H1 (cell line): ENCODE data around the gene PRPF38A. TPM values are rescaled to one million over a fixed set of nuclear protein-coding genes. Genes with fewer than 3 reads are reported as not detected.

ENCODE experiments used
- CTCF ChIA-PET: fragments of 300-600 bp; sonication (Branson Sonifier 250); formaldehyde crosslinking; loops from one replicate; lab custom pipeline; 2021; ENCODE audit not compliant: partially characterized antibody; lab: Charles Lee
- POLR2A ChIA-PET: fragments of 300-600 bp; sonication (Branson Sonifier 250); formaldehyde crosslinking; loops from one replicate; lab custom pipeline; 2021; ENCODE audit warnings: inconsistent platforms; ENCODE audit not compliant: partially characterized antibody; lab: Charles Lee
- DNase-seq, 2 experiments: peaks; one replicate each; pipeline versions ENCODE4 v3.0.0 to v3.0.0-alpha.2; 2010 to 2022; ENCODE audit warnings: low spot score in 2 of 2, low read depth in 1 of 2, mixed read lengths in 1 of 2
- FAIRE-seq: peaks from 2 replicates; lab custom pipeline; 2011; peaks lifted over from hg19 to GRCh38; lab: Jason Lieb, UNC
- H2AFZ ChIP-seq: 2 replicates; pipeline ENCODE4 v1.8.1; 2012; ENCODE audit warnings: low read length, inconsistent platforms
- H2AK5ac ChIP-seq: 2 replicates; pipeline ENCODE4 v1.6.1; 2013; ENCODE audit warnings: low read depth, low read length
- H2BK120ac ChIP-seq: replicated peaks from 2 replicates; pipeline ENCODE3; 2013; ENCODE audit warnings: low read depth, low read length, inconsistent platforms
- H2BK12ac ChIP-seq: 2 replicates; pipeline ENCODE4 v1.6.1; 2013; ENCODE audit warnings: low read depth, low read length
- H2BK15ac ChIP-seq: 2 replicates; pipeline ENCODE4 v1.6.1; 2013; ENCODE audit warnings: low read length
- H2BK20ac ChIP-seq: 2 replicates; pipeline ENCODE4 v1.6.1; 2013; ENCODE audit warnings: low read length
- H2BK5ac ChIP-seq: 2 replicates; pipeline ENCODE4 v1.6.1; 2013; ENCODE audit warnings: low read depth, low read length
- H3K14ac ChIP-seq: 2 replicates; pipeline ENCODE4 v1.6.1; 2013; ENCODE audit warnings: inconsistent platforms; ENCODE audit not compliant: insufficient read length
- H3K18ac ChIP-seq: 2 replicates; pipeline ENCODE4 v1.6.1; 2013; ENCODE audit warnings: low read length; ENCODE audit errors: extremely low read depth
- H3K23ac ChIP-seq: 2 replicates; pipeline ENCODE4 v1.6.1; 2013; ENCODE audit warnings: inconsistent platforms; ENCODE audit not compliant: insufficient read length
- H3K23me2 ChIP-seq: 2 replicates; pipeline ENCODE4 v1.6.1; 2013; ENCODE audit warnings: low read depth, low read length
- H3K27ac ChIP-seq: 2 replicates; pipeline ENCODE4 v1.6.1; 2011; ENCODE audit warnings: low read depth, low read length, inconsistent platforms
- H3K27me3 ChIP-seq, 4 experiments: replicated peaks in 1 of 4; 1 replicate in 1 of 4; 2 replicates in 3 of 4; pipeline versions ENCODE4 v1.6.1 to v1.8.1; 2011 to 2013; ENCODE audit warnings: low read length in 3 of 4, mild to moderate bottlenecking in 3 of 4, inconsistent platforms in 2 of 4, mixed read lengths in 2 of 4, moderate library complexity in 1 of 4; ENCODE audit not compliant: control insufficient read depth in 3 of 4, insufficient read depth in 3 of 4; ENCODE audit errors: extremely low read depth in 1 of 4
- H3K36me3 ChIP-seq, 4 experiments: 2 replicates each; pipeline versions ENCODE4 v1.6.1 to v1.8.1; 2011 to 2013; ENCODE audit warnings: mild to moderate bottlenecking in 4 of 4, low read length in 3 of 4, moderate library complexity in 2 of 4, control low read depth in 1 of 4, inconsistent platforms in 1 of 4; ENCODE audit not compliant: insufficient read depth in 4 of 4, control insufficient read depth in 2 of 4
- H3K4ac ChIP-seq: replicated peaks from 2 replicates; pipeline ENCODE3; 2013; ENCODE audit warnings: low read length, low read depth, mixed read lengths, inconsistent platforms; ENCODE audit not compliant: insufficient read length
- H3K4me1 ChIP-seq, 4 experiments: replicated peaks in 1 of 4; 1 replicate in 1 of 4; 2 replicates in 3 of 4; pipeline versions ENCODE4 v1.6.1 to v1.8.1; 2011 to 2013; ENCODE audit warnings: low read length in 3 of 4, inconsistent platforms in 2 of 4, mixed read lengths in 1 of 4; ENCODE audit not compliant: insufficient read depth in 4 of 4, control insufficient read depth in 3 of 4
- H3K4me2 ChIP-seq, 2 experiments: 2 replicates each; pipeline versions ENCODE4 v1.6.1 to v1.8.1; 2011 to 2013; ENCODE audit warnings: low read depth in 2 of 2, low read length in 2 of 2, control low read depth in 1 of 2, inconsistent platforms in 1 of 2, mild to moderate bottlenecking in 1 of 2; ENCODE audit not compliant: insufficient read depth in 1 of 2
- H3K4me3 ChIP-seq, 4 experiments: fragments of 200-600, 300-600 bp in 1 of 4; sonication (generic), shearing (Covaris generic), sonication (Bioruptor Twin) in 1 of 4; 2 replicates each; pipeline versions ENCODE4 v1.5.1 to v1.8.1; 2011 to 2016; ENCODE audit warnings: low read length in 4 of 4, low read depth in 3 of 4, control low read depth in 2 of 4, inconsistent platforms in 2 of 4, mild to moderate bottlenecking in 2 of 4, mixed read lengths in 1 of 4, moderate library complexity in 1 of 4; ENCODE audit not compliant: insufficient read depth in 2 of 4; ENCODE audit errors: extremely low read depth in 1 of 4
- H3K56ac ChIP-seq: replicated peaks from 2 replicates; pipeline ENCODE3; 2013; ENCODE audit warnings: low read depth, mild to moderate bottlenecking, mixed read lengths, low read length, inconsistent platforms; ENCODE audit not compliant: insufficient read length
- H3K79me1 ChIP-seq: 2 replicates; pipeline ENCODE4 v1.6.1; 2013; ENCODE audit warnings: low read depth, low read length, control low read depth
- H3K79me2 ChIP-seq, 2 experiments: 2 replicates each; pipeline versions ENCODE4 v1.6.1 to v1.8.1; 2012 to 2013; ENCODE audit warnings: low read length in 2 of 2, mild to moderate bottlenecking in 2 of 2, inconsistent platforms in 1 of 2; ENCODE audit not compliant: insufficient read depth in 2 of 2, control insufficient read depth in 1 of 2
- H3K9ac ChIP-seq, 4 experiments: replicated peaks in 1 of 4; 1 replicate in 1 of 4; 2 replicates in 3 of 4; pipeline versions ENCODE4 v1.6.1 to v1.8.1; 2011 to 2013; ENCODE audit warnings: low read depth in 3 of 4, low read length in 3 of 4, control low read depth in 2 of 4, mild to moderate bottlenecking in 2 of 4, moderate library complexity in 2 of 4, inconsistent platforms in 1 of 4; ENCODE audit errors: extremely low read depth in 1 of 4
- H3K9me3 ChIP-seq, 2 experiments: 2 replicates each; pipeline versions ENCODE4 v1.6.1 to v1.8.1; 2012 to 2013; ENCODE audit warnings: mild to moderate bottlenecking in 2 of 2, moderate library complexity in 2 of 2, control low read depth in 1 of 2, inconsistent platforms in 1 of 2, low read depth in 1 of 2, low read length in 1 of 2, mixed read lengths in 1 of 2; ENCODE audit not compliant: insufficient read depth in 2 of 2
- H4K20me1 ChIP-seq, 2 experiments: replicated peaks in 1 of 2; 2 replicates each; pipeline versions ENCODE3 to v1.8.1; 2011 to 2013; ENCODE audit warnings: inconsistent platforms in 2 of 2, low read length in 2 of 2, mild to moderate bottlenecking in 1 of 2; ENCODE audit not compliant: insufficient read depth in 2 of 2, control insufficient read depth in 1 of 2
- H4K5ac ChIP-seq: 2 replicates; pipeline ENCODE4 v1.6.1; 2013; ENCODE audit warnings: low read length, low read depth, mixed read lengths, inconsistent platforms; ENCODE audit not compliant: insufficient read length
- H4K8ac ChIP-seq: 2 replicates; pipeline ENCODE4 v1.8.0; 2013; ENCODE audit warnings: mild to moderate bottlenecking, moderate library complexity, low read length, inconsistent platforms; ENCODE audit not compliant: insufficient read depth; ENCODE audit errors: extremely low read depth
- H4K91ac ChIP-seq: replicated peaks from 2 replicates; pipeline ENCODE3; 2013; ENCODE audit warnings: low read length, mixed read lengths, inconsistent platforms; ENCODE audit not compliant: insufficient read length
- RXRA ChIP-seq: IDR thresholded peaks from 2 replicates; pipeline ENCODE4 v1.6.1; 2011; ENCODE audit warnings: low read depth, mild to moderate bottlenecking, low read length, moderate library complexity; ENCODE audit not compliant: insufficient read depth
- SRF ChIP-seq: IDR thresholded peaks from 2 replicates; pipeline ENCODE4 v1.6.1; 2011; ENCODE audit warnings: mild to moderate bottlenecking, low read depth, low read length, moderate library complexity
- USF2 ChIP-seq: IDR thresholded peaks from 2 replicates; pipeline ENCODE4 v1.6.1; 2011; ENCODE audit warnings: low read length, improper control_type of control experiment
- YY1 ChIP-seq: IDR thresholded peaks from 2 replicates; pipeline ENCODE4 v1.6.1; 2011; ENCODE audit warnings: low read depth, mild to moderate bottlenecking, low read length
- WGBS, 2 experiments: shearing (Covaris generic) in 1 of 2; methylation state at CpG; one replicate each; pipeline versions ENCODE4 v1.1.6 to v1.1.7; 2013 to 2015; ENCODE audit warnings: low lambda C conversion rate in 2 of 2, mixed read lengths in 2 of 2, inconsistent platforms in 1 of 2, low coverage in 1 of 2, missing lambda C conversion rate in 1 of 2; ENCODE audit not compliant: insufficient replicate concordance in 2 of 2, insufficient coverage in 1 of 2, insufficient read length in 1 of 2; ENCODE audit errors: extremely low coverage in 1 of 2, missing lambda C conversion rate in 1 of 2; 5-methylcytosine and 5-hydroxymethylcytosine counted together
- polyA plus RNA-seq, 7 experiments: library from polyadenylated mRNA; depleted of rRNA in 3 of 7; stranded (reverse) in 5 of 7; unstranded in 2 of 7; fragments of >200 nt in 5 of 7; fragments of 200-250 nt in 2 of 7; gene quantifications; 1 replicate in 5 of 7; 2 replicates in 1 of 7; 4 replicates in 1 of 7; pipeline versions ENCODE4 v1.2.1 to v1.2.3, GENCODE V29; 2011 to 2013; ENCODE audit warnings: missing spikeins in 2 of 7, mixed read lengths in 2 of 7
- total RNA-seq: library from RNA; stranded (reverse); fragmentation: NEBNext Ultra II Directional; extraction: Animal tissue kit (Norgen Biotek cat#: 25700); gene quantifications from 2 replicates; pipeline ENCODE4 v1.2.1, GENCODE V29; 2021

Gene PRPF38A
- total and polyA plus RNA-seq, 2 of the 8 experiments (the other 6 are each of a cell fraction or from before 2014, with no cell fraction given), result 25.6 to 76.2 TPM

DNA sequence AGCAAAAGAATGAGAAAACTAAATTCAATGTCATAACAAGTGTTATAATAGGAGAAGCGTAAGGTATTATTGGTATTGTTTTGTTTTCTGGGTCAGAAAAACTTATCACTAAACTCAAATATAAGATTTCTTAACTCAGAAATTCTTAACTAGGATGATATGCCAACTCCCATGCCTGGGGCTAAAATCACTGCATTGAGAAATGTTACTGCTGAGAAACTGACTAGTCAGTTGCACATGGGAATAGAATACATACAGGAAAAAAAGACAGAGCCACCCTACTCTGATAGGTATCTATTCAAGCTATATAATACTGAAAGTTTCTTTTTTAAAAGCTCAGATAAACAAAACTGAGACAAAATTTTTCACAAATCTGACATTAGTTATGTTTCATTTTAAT lies 56.3 kb downstream of the PRPF38A start:
- Histone ChIP-seq H3K79me2 (no peaks in the 10 kb centered on the region), H4K5ac (no peak overlapping the region), H4K91ac (no peak overlapping the region), H3K18ac (no peak overlapping the region), H3K36me3 (peaks cover 0 to 3% (median 0%) of the 10 kb centered on the region in 4 experiments; a peak in 1 of 8 replicates), H2AFZ (no peak overlapping the region), H2BK5ac (no peak overlapping the region), H3K56ac (no peak overlapping the region), H3K14ac (no peak overlapping the region), H4K20me1 (no peaks in the 10 kb centered on the region), H3K27me3 (no peaks in the 10 kb centered on the region), H2BK12ac (no peak overlapping the region), H3K27ac (no peak overlapping the region), H3K4me1 (peaks cover 3 to 10% (median 5%) of the 10 kb centered on the region in 4 experiments; a peak in 4 of 7 replicates), H2BK20ac (no peak overlapping the region), H3K4ac (no peak overlapping the region), H4K8ac (no peak overlapping the region), H3K4me3 (no peak overlapping the region), H3K23ac (no peak overlapping the region), H2BK15ac (no peak overlapping the region), H2AK5ac (no peak overlapping the region), H3K4me2 (no peak overlapping the region), H3K9me3 (no peaks in the 10 kb centered on the region), H2BK120ac (no peak overlapping the region), H3K9ac (no peak overlapping the region), H3K79me1 (no peaks in the 10 kb centered on the region), H3K23me2 (no peaks in the 10 kb centered on the region; the same call in 1 of the 2 replicates)
- POLR2A ChIA-PET, result no interaction called here
- FAIRE-seq (no peak), DNase-seq (no peak)
- no peak for TF ChIP-seq USF2
- TF ChIP-seq RXRA, result no peak
- no peak for TF ChIP-seq YY1
- TF ChIP-seq SRF, result no peak
- WGBS, 2 experiments, result 89% methylated on average over 1 of the region's 1 CpG; no CpG with 5 or more reads in 1 of the 2 experiments
- CTCF ChIA-PET, result no interaction called here
